Liver (tissue), 3 donors: ENCODE results near the gene ZFAND2A.

Experiments used
- CTCF ChIP-seq: fragments of 150-350 bp; IDR thresholded peaks from 2 replicates; pipeline ENCODE4 v1.5.1; 2017; ENCODE audit warnings: improper control_type of control experiment, low read depth, low read length; ENCODE audit not compliant: missing input control
- GABPA ChIP-seq, 2 donors: IDR thresholded peaks in 1 of 2; conservative IDR thresholded peaks in 1 of 2; 2 replicates each; pipeline ENCODE4 v1.6.1; 2016; ENCODE audit warnings: antibody characterized with exemption in 2 of 2, mild to moderate bottlenecking in 1 of 2, moderate library complexity in 1 of 2
- YY1 ChIP-seq: IDR thresholded peaks from 2 replicates; pipeline ENCODE4 v1.6.1; 2016; ENCODE audit warnings: antibody characterized with exemption, mild to moderate bottlenecking
- TF ChIP-seq, protein P1 (sequence below): IDR thresholded peaks from 2 replicates; pipeline ENCODE4 v1.6.1; 2016; ENCODE audit warnings: antibody characterized with exemption, mild to moderate bottlenecking
- donor health status: healthy.
- donor health status: healthy.

- TF ChIP-seq YY1 (no peak), GABPA (IDR thresholded peaks at IDR 0.05 in 1 of 2, conservative IDR thresholded peaks at IDR 0.05 in 1 of 2) (no peak), CTCF (no peak)
- TF ChIP-seq, protein P1, sequence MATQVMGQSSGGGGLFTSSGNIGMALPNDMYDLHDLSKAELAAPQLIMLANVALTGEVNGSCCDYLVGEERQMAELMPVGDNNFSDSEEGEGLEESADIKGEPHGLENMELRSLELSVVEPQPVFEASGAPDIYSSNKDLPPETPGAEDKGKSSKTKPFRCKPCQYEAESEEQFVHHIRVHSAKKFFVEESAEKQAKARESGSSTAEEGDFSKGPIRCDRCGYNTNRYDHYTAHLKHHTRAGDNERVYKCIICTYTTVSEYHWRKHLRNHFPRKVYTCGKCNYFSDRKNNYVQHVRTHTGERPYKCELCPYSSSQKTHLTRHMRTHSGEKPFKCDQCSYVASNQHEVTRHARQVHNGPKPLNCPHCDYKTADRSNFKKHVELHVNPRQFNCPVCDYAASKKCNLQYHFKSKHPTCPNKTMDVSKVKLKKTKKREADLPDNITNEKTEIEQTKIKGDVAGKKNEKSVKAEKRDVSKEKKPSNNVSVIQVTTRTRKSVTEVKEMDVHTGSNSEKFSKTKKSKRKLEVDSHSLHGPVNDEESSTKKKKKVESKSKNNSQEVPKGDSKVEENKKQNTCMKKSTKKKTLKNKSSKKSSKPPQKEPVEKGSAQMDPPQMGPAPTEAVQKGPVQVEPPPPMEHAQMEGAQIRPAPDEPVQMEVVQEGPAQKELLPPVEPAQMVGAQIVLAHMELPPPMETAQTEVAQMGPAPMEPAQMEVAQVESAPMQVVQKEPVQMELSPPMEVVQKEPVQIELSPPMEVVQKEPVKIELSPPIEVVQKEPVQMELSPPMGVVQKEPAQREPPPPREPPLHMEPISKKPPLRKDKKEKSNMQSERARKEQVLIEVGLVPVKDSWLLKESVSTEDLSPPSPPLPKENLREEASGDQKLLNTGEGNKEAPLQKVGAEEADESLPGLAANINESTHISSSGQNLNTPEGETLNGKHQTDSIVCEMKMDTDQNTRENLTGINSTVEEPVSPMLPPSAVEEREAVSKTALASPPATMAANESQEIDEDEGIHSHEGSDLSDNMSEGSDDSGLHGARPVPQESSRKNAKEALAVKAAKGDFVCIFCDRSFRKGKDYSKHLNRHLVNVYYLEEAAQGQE = no peak
These were observed 10.6 kb downstream of the ZFAND2A start for GRCh38 chr7:1149351-1149794.
